Right lobe of liver (tissue), 6 donors: Measurements from ENCODE around the gene DCTD. TPM values are rescaled to one million over a fixed set of nuclear protein-coding genes. Genes with fewer than 3 reads are reported as not detected.

Source experiments
- ATAC-seq, 4 donors: fragments of 200-7000 bp; cut with Tn5 transposase; one replicate each; pipeline ENCODE4 v1.9.1; 2020; ENCODE audit warnings: mild to moderate bottlenecking in 4 of 4, moderate library complexity in 4 of 4
- DNase-seq, 3 donors: peaks; one replicate each; pipeline ENCODE4 v3.0.0-alpha.2; 2020
- H3K27ac ChIP-seq, 3 donors: fragments of 200-600 bp; one replicate each; pipeline ENCODE4 v1.8.0; 2022
- H3K27me3 ChIP-seq, 2 donors: fragments of 200-600 bp; one replicate each; pipeline ENCODE4 v1.8.0; 2022
- H3K36me3 ChIP-seq, 4 donors: fragments of 200-600 bp; sonication (generic) in 1 of 4; one replicate each; pipeline versions ENCODE4 v1.5.1 to v1.8.0; 2017 to 2022; ENCODE audit warnings: control low read depth in 1 of 4
- H3K4me1 ChIP-seq, 4 donors: fragments of 200-600 bp; sonication (generic) in 1 of 4; one replicate each; pipeline versions ENCODE4 v1.5.1 to v1.8.0; 2017 to 2022; ENCODE audit warnings: control low read depth in 1 of 4
- H3K4me3 ChIP-seq, 3 donors: fragments of 200-600 bp; one replicate each; pipeline ENCODE4 v1.8.0; 2022
- H3K9me3 ChIP-seq, 4 donors: fragments of 200-600 bp; sonication (generic) in 1 of 4; one replicate each; pipeline versions ENCODE4 v1.5.1 to v1.8.0; 2017 to 2022; ENCODE audit warnings: control low read depth in 1 of 4
- CTCF ChIP-seq, 4 donors: fragments of 200-600 bp in 3 of 4; fragments of 450-650 bp in 1 of 4; IDR thresholded peaks; one replicate each; pipeline versions ENCODE4 v1.5.1 to v1.8.0; 2016 to 2022; ENCODE audit warnings: antibody characterized with exemption in 4 of 4, mild to moderate bottlenecking in 2 of 4
- POLR2A ChIP-seq: fragments of 450-650 bp; IDR thresholded peaks from one replicate; pipeline ENCODE4 v1.6.1; 2017; ENCODE audit warnings: antibody characterized with exemption, mild to moderate bottlenecking
- WGBS: methylation state at CpG from one replicate; pipeline ENCODE4 v1.1.6; 2018; ENCODE audit warnings: low coverage, low lambda C conversion rate; ENCODE audit not compliant: insufficient coverage; ENCODE audit errors: missing lambda C conversion rate; 5-methylcytosine and 5-hydroxymethylcytosine counted together
- intact Hi-C, 2 donors: fragments of 100-400 bp; cut with DNase I; formaldehyde crosslinking; loops; one replicate each; pipeline versions ENCODE4 v1.11.2 to v1.14.1; 2022
- long read RNA-seq: library from polyadenylated mRNA; unstranded; transcript quantifications from one replicate; pipeline ENCODE4 v2.0.0, GENCODE V29; 2019
- total RNA-seq, 6 experiments: library from RNA; depleted of rRNA in 2 of 6; stranded (reverse); fragments of >200 nt in 2 of 6; fragmentation: NEBNext Ultra II Directional in 3 of 6; extraction: Animal tissue kit (Norgen Biotek cat#: 25700) in 3 of 6; gene quantifications; one replicate each; pipeline versions ENCODE4 v1.1.0 to v1.2.4, GENCODE V29; 2016 to 2023
- donor health status: DM: no; HTN: yes; CAD: no.
- donor health status: DM: no; HTN: no; CAD: no.
- donor health status: DM: no; HTN: no; CAD: no.
- donor health status: DM: no; HTN: yes; CAD: no.
- donor health status: DM: no; HTN: yes; CAD: no.

The DCTD gene
- 10 to 100 TPM; 45.7 to 61.3 (median 51.2) TPM for total RNA-seq
- long read RNA-seq, transcript DCTD-201 (6 exons, 1,931 nt), result major isoform, 6 of 13 reads
- long read RNA-seq, partial matches to known transcripts, result 1 of 13 reads
- long read RNA-seq, other reads (novel, unspliced or antisense), result 0 of 13 reads

DNA sequence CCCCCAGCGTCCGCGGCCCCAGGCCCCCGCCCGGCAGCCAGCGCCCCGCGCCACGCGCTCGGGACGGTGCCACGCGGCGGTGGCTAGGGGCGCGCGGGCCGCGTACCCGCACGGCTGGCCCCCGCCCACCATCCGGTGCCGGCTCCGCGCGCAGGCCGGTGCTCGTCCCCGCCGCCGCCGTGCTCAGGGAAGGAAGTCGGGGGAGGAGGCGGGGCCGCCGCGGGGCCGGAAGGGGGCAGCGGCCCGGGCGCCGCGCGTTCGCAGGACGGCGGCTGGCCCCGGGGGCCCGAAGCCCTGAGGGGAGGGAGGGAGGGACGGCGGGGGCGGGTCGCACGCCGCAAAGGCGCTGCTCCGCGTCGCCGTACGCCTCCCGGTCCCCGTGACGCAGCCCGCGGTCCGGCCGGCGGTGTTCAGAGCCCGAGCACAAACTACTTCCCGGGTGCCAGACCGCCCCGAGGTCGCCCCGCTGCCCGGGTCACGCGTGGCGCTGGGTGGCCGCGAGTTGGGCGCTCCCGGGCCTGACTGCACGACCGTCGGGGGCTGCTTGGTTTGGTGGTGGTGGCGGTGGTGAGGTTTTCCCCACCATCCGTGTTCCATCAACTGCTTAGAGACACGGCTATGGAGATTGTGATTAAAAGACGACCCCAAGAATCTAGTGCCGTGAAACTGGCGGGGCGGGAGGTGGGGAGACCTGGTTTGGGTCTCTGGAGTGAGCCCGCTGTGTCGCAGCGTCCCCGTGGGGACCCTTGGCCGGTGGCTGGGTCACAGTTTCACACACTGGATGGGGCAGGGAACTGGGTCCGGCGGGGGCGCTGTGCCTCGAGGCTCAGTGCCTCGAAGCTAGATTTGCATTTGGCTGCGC lies at the start of gene DCTD:
Gene DCTD, minus strand, starts transcription at position 205 of the 862 bp plus-strand sequence. CDS start 1,818 bp downstream, outside the sequence.
- H3K27me3 ChIP-seq, result no peaks in the 10 kb centered on the region
- H3K27ac ChIP-seq, result peak within 1 kb of the TSS; percentile 93 to 98 (median 96)
- TF ChIP-seq POLR2A, result peak; percentile 79
- peak in 3 of 4 donors; percentile 28 to 42 (median 37) for TF ChIP-seq CTCF (IDR thresholded peaks at IDR 0.05)
- H3K4me1 ChIP-seq, result peaks cover 0 to 22% (median 9%) of the 10 kb centered on the region in 4 donors
- 0% methylated on average over 3 of the region's 106 CpGs for WGBS
- H3K9me3 ChIP-seq, result no peaks in the 10 kb centered on the region
- ATAC-seq (peak; percentile 82 to 91 (median 88)), DNase-seq (peak; percentile 85 to 88 (median 87))
- peaks cover 0 to 9% (median 4%) of the 10 kb centered on the region in 4 donors for H3K36me3 ChIP-seq
- intact Hi-C loops, result no loop called here
- peak within 1 kb of the TSS; percentile 77 to 83 (median 82) for H3K4me3 ChIP-seq

DNA sequence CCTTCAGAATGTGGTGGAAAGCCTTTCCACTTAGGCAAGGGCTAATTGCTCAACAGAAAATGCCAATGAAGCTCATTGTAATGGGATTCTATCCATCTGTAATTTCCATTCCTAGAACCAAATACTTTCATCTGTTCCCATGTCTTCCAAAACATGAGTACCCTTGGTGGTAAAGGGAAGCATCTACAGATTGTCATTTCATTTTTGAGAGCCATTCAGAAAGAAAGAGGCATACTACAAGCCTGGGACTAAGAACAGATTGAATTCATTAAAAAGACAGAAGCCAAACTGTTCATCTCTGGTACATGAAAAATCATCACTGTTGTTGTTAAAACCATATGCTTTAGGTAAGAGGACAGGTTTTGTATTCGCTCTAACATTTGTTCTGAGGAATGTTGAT lies 43.6 kb upstream of the DCTD start:
- Histone ChIP-seq H3K9me3 (no peaks in the 10 kb centered on the region), H3K27me3 (no peaks in the 10 kb centered on the region), H3K36me3 (no peaks in the 10 kb centered on the region), H3K4me3 (no peak overlapping the region), H3K4me1 (no peaks in the 10 kb centered on the region), H3K27ac (no peak overlapping the region)
- ATAC-seq (no peak), DNase-seq (no peak)
- TF ChIP-seq POLR2A (no peak), CTCF (IDR thresholded peaks at IDR 0.05) (no peak)
- intact Hi-C loops, result no loop called here
- WGBS, result 87% methylated on average over 1 of the region's 1 CpG

DNA sequence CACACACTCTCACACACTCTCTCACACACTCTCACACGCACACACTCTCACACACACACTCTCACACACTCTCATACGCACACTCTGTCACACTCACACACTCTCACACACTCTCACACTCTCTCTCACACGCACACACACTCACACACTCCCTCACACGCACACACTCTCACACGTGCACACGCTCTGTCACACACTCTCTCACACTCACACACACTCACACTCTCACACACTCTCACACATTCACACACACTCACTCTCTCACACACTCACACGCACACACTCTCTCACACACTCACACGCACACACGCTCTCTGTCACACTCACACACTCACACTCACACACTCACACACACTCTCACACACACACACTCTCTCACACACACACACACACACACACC lies 43.0 kb upstream of the DCTD start:
- Histone ChIP-seq H3K27me3 (no peaks in the 10 kb centered on the region), H3K27ac (no peak overlapping the region), H3K4me1 (no peaks in the 10 kb centered on the region), H3K9me3 (no peaks in the 10 kb centered on the region), H3K4me3 (no peak overlapping the region), H3K36me3 (no peaks in the 10 kb centered on the region)
- 74% methylated on average over 9 of the region's 9 CpGs for WGBS
- ATAC-seq (no peak), DNase-seq (no peak)
- intact Hi-C loops, result no loop called here
- TF ChIP-seq POLR2A, result no peak

GRCh38 chr4:182955411-182955810 lies 38.2 kb upstream of the DCTD start:
- intact Hi-C loops, result no loop called here

More at GRCh38 chr4:182955411-182955810, 38.2 kb upstream of the DCTD start:
- no peak for TF ChIP-seq CTCF (IDR thresholded peaks at IDR 0.05)
- Histone ChIP-seq H3K4me3 (no peak overlapping the region), H3K4me1 (no peaks in the 10 kb centered on the region), H3K27ac (no peak overlapping the region), H3K36me3 (no peaks in the 10 kb centered on the region), H3K27me3 (no peaks in the 10 kb centered on the region), H3K9me3 (no peaks in the 10 kb centered on the region)
- 82% methylated on average over 2 of the region's 2 CpGs for WGBS
- ATAC-seq (no peak), DNase-seq (no peak)
